COLO668 (cell line): Measurements from ENCODE around the gene STK24.

ENCODE experiments used
- DNase-seq: peaks from one replicate; lab custom pipeline; 2025; ENCODE audit not compliant: unreplicated experiment; lab: John Stamatoyannopoulos, UW

Gene STK24

DNA sequence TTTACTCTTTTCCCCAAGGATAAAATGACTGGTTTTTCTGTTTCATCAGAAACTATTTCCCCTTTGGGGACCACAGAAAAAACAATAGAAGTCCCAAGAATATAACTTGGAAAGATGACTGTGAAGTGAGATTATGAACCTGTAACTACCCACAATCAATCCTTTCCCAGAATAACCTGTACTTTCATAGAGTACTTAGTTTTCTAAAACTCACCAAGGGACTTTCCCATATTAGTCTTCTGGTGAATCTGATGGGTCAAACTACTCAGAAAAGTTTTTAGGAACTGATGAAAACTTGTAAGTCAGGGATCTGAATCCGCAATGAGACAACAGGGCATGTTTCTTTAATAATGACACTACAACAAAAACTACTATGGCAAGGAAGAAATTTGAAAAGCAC is 62.6 kb downstream of the STK24 start:
- DNase-seq: no peak

DNA sequence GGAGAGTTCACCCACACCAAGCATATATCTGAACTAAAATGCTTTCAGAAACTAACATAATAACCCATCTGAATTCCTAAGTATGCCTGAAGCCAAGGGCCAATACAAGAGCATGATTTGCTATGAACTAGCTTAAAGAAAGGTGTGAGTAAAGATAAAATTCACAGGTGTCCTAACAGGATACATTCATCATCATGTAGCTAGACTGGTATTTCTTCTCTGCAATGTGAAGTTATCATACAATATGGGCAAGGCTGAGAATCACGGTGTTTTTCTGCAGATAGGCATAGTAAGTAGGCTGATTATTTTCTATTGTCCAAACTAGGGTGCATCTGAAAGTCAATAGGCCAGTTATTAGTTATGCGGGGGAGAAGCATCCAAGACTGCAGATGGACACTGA is 63.1 kb downstream of the STK24 start:
- DNase-seq: no peak

DNA sequence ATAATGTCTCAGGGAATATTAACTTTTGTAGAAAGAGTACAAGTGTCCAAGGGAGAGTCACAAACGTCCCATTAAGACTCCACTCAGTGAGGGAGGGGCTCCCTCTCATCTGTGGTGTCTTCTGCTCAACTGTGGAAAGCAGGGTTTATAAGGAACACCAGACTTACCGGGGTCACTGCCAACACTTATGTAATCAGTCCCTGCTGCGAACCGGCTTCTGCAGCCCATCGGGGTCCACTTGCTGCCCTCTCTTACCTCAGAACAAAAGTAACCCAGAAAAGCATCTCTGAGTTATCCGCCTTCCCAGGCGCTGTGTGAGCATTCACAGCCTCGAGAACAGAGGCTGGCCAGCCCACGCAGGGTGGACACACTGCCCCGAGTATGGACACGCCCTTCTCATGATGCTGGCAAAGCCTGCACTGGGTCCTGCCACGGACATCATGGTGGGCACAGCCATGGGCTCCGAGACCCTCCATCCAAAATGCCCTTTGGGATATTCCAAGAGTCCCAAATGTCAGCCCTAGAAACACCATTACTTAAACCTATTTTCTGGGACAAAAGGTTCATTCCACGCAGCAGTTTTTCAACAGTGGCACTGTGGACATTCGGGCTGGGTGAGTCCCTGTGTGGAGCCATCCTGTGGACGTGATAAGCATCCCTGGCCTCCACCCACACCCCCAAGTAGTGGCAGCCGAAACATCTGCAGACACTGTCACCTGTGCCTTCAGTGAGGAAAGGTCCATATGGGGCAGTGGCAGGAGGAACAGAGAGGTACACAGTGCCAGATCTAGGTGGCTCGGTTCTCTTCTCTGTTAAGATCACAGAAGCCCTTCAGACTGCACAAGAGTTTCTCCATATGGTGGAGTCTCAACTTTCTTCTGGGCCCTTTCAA is 63.9 kb downstream of the STK24 start:
- DNase-seq: no peak

DNA sequence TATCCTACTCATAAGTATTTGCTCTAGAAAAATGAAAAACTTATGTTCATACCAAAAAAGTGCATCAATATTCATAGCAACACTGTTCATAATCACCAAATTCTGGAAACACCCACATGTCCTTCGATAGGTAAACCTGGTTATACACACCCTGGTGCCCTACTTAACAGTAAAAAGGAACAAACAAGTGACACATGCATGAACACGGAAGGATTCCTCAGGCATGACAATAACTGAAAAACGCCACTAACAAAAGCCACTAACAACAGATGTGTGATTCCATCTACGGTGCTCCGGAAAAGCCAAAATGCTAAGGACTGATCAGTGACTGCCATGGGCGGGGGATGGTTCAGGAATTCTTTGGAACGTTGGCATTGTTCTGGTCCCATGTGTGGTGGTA is 65.5 kb downstream of the STK24 start:
- DNase-seq: no peak

DNA sequence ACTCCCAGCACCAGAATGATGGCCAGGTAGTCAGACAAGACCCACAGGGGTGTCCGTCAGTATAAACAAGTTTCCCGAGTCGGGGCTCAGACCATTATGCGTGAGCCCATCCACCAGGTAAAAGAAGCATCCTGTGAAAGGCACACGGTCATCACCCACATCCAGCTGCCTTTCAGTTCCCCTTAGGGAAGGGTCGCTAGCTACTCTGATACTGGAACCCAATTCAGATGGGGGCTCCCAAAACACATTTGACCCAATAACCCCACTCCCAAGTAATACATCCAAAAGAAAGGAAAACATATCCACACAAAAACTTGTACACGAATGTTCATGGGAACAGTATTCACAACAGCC is 66.8 kb downstream of the STK24 start:
- DNase-seq: no peak

DNA sequence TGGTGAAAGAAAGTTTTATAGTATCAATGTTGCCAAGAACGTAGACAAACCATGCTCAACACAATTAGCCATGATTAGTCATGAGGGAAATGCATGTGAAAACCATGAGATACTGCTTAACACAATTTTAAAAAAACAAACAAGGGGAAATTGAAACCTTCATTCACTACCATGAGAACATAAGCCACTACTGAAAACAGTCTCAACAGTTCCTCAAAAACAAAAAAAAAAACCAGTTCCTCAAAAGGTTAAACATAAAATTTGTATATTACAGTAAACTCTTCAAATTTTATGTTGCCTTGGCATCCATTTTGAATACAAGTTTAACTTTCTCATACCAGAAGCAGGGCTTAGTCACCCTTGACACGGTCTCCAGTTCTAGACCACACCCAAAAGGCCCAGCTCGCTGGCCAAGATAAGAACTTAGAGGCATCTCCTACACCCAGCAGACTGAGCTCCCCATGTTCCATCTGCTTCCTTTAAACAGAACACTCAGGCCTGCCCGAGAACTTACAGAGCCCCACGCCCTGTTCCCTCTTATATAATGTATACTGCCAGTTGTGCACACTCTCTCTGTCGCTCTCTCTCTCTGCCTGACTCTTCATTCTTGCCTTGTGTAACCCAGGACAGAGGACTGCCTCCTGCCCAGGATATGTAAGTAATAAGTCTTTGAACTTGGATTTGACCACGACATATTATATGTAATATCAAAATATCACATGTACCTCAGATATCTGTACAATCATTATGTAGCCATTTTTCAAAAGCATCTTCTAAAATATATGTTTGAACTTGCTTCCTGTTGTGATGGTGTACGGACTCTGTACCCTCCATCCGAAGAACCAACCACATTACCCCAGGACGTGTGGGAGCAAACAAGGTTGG is 67.4 kb downstream of the STK24 start:
- DNase-seq: no peak

DNA sequence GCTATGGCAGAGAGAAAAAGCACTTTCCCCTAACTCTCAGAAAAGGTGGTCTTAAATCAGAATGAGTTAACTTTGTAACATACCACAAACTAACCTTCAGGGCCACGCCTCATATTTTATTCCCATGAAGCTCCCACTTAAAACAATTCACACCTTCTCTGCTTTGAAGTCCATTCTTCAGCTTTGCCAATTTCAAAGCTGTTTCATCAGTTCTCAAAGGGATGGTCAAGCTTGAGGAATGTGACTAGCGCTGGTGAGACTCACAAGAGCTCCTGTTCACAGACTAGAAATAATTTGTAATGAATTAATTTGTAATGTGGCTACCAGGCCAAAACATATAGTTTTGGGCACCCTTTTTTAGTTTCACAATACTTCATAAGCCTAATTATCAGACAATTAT is 68.2 kb downstream of the STK24 start:
- no peak for DNase-seq

DNA sequence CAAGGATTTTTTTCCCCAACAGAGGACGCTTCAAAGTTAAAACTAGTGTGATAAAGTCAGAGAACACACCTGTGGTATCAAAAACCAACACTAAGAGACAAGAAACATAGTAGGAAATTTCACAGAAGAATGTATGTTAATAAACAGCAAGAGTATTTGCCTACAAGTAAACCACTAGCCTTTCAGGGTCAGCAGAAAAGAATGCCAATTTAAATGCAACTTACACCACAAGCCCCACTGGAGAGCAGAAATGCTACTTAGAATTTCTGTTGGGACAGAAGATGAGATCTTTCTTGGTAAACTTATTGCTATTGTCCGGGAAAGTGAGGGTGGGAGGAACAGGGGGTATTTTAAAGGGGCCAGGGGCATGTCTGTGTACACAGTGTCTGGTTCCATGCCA is 68.6 kb downstream of the STK24 start:
- DNase-seq: no peak

DNA sequence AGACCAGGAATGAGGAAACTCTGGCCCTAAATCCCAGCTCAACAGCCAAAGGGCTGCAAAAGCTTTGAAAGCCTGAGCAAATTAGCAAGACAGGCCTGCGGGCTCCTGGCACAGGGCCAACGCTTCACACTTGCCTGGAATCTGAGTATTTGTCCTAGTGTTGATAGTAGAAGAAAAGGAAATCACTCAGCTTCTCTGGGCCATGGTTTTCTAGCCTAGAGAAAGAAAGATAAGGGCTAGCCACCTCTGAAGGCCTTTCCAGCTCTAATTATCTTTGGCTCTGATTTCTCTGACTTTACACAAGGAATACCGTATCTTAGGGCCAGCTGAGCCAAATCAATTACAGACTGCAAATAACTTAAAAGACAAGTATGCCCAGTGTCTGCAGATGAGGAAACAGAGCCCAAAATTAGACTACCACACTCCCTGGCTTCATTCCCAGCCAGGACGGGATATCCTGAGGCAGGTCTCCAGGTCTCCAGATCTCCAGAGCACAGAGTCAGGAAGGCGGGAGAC is 69.6 kb downstream of the STK24 start:
- peak; percentile 92 for DNase-seq

DNA sequence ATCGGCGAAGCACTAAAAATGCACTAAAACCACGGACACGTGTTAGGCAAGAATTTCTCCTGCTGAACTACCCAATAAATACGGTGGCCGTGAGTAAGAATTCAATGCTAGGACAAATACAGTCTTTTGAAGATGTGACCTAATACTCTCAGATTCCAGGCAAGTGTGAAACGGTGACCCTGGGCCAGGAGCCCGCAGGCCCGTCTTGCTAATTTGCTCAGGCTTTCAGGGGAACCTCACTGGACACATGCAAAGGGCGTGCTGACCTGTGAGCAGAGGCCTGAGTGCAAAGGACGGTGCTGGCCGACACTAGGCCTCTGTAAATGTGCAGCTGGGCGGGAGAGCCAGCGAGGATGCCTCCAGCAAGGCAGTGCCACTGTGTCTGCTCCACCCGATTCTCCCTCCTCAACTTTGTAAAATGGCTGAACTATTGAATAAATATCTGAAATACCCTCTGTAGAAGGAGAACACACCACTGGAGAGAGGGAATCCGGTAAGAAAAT is 70.1 kb downstream of the STK24 start:
- DNase-seq: no peak

DNA sequence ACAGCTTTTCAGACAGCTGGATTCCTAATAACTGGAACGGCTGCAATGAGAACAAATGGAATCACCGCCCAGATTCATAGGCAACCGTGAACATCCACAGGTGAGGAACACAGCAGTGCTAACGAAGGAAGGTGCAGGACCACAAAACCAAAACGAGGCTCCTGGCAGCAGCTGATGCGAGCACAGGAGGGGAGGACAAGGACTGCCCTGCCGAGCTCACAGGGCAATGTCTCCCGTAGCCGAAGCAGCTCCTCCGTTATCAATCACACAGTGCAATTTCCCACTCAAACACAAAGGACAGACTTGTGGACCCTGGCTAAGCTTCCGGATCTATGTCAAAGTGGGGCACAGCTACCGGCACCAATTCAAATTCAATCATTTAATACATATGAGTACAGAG is 70.6 kb downstream of the STK24 start:
- no peak for DNase-seq

DNA sequence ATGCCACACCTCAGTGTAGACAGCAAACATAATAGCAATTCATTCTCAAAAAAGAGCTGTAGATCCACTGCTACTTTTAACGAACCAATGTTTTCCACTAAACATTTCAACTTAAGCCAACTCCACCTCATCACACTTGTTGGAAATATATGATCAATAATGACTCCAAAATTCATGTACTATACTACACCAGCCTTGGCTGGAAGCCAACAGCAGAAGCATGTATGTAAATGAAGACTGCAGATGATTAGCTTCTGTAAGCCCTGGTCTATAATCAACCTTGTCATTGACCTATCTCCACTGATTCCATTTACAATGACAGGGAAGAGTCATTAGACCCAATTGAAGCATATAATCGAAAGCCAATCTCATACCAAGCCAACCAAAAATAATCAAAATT is 71.7 kb downstream of the STK24 start:
- peak; percentile 40 for DNase-seq

DNA sequence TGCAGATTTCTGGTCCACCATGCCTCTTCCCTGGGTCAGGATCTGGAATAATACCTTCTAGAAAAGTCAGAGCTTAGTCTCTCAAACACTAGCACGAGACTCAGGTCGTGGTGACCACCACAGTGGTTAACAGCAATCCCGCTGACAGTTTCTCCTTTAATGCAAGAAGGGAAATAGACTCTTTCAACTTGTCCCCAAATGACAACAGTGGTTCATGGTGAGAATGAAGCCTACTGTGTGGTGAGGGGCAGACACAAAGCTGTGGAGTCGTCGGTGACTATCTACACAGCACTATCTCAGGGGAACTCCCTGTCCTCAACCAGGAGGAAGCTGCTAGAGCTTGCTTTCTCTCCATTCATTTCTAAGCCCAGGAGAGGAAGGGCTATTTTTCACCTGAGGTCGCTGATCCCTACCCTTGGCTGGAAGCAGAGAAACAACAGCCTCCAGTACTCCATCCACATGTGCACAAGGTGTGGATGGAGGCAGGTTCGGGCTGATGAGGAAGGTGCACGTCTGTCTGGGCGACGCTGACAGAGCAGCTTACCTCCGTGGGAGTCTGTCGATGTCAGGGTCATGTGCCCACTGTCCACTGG is 72.4 kb downstream of the STK24 start:
- no peak for DNase-seq

DNA sequence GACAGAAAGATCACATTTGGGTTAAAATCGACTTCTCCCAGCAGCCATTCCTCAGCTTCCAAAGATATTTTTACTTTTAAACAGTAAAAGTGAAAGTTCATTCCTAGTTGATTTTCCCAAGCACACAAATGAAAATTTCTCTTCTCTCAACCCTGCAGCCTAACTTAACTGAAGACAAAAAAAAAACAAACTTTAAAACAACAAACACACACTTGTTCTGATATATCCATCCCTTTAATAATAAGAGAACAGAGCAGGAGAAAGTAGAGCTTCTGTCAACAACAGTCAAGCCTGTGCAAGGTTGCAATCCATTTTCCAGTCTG is 72.9 kb downstream of the STK24 start:
- no peak for DNase-seq

DNA sequence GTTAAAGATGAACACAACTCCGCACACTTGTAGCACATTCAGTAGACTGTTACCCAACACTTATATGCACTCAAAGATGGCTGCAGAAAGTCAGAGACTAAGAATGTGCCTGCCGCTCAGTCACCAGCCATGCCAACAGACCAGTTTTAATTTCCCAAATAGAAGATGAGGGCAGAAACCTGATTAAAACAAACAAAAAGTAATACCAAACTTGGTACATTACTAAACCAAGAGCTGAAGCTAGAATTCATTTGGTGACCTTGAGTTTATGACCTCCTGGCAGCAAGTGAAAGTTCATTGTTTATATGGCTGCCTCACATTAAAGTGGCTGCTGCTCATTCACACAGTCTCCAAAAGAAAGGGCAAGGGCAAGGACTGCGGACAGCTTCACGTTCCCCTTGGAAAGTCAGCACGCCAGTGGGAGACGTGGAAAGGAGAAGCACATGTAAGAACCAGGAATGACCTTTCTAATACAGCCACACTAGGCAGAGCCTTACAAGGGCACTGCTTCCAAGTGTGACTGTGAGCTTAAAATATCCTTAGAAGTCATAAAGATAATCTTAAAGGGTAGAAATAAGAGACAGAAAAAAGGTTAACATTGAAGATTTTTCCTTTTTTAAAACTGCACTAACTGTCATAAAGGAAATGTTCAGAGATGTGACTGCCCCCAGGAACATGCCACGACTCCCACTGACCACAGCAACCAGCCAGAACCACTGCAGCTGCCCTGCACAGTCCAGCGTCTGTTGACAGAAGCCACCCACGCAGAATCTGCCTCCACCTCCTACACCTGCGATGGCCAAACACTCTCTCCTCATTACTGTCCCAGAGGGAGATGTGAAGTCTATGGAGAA is 73.5 kb downstream of the STK24 start:
- DNase-seq: no peak

DNA sequence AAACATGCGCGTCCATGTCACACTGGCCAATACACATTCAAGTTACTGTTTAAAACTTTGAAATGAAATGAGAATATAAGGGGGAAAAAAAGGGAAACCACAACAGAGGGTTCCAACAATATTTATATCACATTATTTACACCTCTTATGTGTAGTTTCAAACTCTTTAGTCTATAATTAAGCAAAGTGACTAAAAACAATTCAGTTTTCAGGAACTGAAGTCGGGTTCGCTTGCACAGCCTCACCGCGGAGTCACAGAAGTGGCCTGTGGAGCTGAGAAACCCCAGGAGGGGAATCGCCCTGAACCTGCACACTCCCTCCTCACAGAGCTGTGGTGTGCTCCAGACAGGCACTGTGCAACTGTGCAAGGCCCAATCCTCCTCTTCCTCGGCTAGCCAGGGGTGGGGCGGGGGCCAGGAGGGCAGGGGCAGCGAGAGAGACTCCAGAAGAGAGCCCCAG is 75.9 kb downstream of the STK24 start:
- no peak for DNase-seq

DNA sequence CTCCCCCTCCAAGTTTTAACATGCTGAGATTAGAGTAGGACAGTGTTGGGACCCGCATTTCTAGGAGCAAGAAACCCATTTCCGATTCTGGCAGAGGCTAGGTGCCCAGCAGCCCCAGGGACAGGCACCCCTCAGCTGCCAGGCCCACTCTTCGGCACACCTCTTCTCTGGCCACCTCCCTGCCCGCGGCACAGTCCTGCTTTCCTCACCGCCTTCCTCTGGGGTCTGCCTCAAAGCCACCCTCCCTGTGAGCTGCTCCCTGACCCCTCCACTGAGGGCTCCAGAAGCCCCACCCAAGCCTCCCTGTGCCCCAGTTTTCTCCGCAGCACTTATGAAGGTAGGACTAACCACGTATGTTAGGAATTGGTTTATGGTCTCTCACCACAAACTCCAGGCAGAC is 79.9 kb downstream of the STK24 start:
- no peak for DNase-seq

DNA sequence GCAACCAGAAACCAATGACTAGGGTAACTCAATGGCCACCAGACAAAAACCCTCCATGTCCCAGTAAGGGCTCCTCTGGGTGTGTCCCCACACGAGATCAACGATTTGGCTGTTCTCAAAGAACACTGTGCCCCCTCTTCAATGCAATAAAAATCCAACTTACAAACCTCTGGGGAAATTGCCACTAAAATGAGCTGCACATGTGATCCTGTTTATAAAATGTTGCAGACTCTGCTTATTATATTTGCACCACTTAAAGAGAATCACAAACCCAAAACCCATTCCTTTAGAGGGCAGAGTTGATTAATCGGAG is 80.5 kb downstream of the STK24 start:
- no peak for DNase-seq

DNA sequence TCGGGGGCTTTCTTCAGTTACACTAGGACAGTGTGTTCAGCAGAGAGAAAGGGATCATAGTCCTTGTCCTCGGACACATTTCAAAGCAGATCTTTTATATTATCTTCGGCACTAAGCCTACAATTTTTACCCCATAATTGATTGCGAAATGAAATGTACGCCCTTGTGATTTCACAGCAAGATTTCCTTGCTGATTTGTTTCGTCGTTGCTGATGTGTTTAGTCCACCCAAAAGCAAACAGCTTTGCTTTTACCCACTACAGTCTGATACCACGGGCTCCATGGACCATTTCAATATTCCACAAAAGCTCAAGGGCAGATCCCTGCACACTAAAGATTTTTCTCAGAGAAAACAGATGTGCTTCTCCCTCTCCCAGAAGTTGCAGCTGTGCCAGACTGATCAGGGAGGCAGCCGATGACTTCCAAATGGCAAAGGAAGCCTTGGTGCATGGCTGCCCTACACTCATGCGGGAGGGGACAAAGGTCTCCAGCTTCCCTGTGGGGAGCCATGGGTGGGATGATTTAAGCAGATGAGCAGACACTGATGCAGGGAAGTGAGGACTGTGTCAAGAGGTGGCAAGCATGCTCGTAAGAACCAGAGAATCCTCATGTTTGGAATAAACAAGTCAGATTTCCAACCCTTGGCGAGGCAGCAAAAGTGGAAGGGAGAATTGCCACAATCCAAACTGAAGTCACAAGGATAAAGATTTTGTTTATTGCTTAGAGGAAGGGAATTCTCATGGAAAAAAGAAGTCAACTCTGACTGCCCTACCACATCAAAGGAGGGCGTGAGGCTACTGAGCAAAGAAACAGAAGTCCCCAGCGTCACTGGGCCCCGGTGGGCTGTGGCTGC is 81.1 kb downstream of the STK24 start:
- DNase-seq: no peak

DNA sequence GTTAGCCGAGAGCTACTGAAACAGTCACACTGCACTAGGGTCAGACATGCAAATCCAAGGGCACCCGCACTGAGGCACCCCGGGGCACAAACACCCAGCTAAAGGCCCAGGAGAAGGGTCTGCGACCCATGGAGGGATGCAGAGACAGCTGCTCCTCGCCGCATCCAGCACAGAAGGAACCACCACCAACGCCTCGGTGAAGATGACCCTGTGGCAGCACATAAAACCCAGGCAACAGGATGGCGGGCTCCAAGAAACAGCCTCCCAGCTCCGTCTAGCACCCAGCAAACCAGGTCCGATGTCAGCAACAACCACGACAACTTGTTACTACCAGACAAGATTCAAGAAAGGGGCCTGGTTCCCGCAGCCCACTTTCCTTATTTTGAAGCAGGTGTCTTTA is 82.1 kb downstream of the STK24 start:
- no peak for DNase-seq
